K562 (cell line): ENCODE data around the gene KLHL22. TPM values are rescaled to one million over a fixed set of nuclear protein-coding genes. Genes with fewer than 3 reads are reported as not detected.
A peak's percentile ranks its signal among the peaks of the same experiment; 100 is the strongest.

Experiments
- ARID3B ChIP-seq: fragments of 250-450 bp; sonication (Bioruptor Pico); IDR thresholded peaks from 2 replicates; pipeline ENCODE4 v1.4.0; 2020; ENCODE audit warnings: borderline replicate concordance
- ATF2 ChIP-seq: sonication (generic); formaldehyde crosslinking; IDR thresholded peaks from 2 replicates; pipeline ENCODE4 v1.8.1; 2022; ENCODE audit warnings: missing genetic modification reagents
- BRF2 ChIP-seq: IDR thresholded peaks from 3 replicates; pipeline ENCODE4 v1.6.1; 2011; ENCODE audit warnings: borderline replicate concordance, mild to moderate bottlenecking; ENCODE audit not compliant: insufficient read length, insufficient read depth
- C11orf30 ChIP-seq: fragments of 450-650 bp; IDR thresholded peaks from 2 replicates; pipeline ENCODE4 v1.6.1; 2016; ENCODE audit warnings: low read depth, mild to moderate bottlenecking
- CEBPB ChIP-seq: fragments of 450-650 bp; IDR thresholded peaks from 2 replicates; pipeline ENCODE4 v1.6.1; 2016; ENCODE audit warnings: missing genetic modification characterization, missing compliant biosample characterization
- FOXA1 ChIP-seq: fragments of 450-650 bp; IDR thresholded peaks from 2 replicates; pipeline ENCODE4 v1.6.1; 2016; ENCODE audit warnings: mild to moderate bottlenecking, borderline replicate concordance
- MAFK ChIP-seq: IDR thresholded peaks from 2 replicates; pipeline ENCODE4 v1.6.1; 2011; ENCODE audit warnings: low read length, improper control_type of control experiment
- POLR2A ChIP-seq: fragments of 450-650 bp; conservative IDR thresholded peaks from 2 replicates; pipeline ENCODE4 v1.6.1; 2016
- RBM15 ChIP-seq: fragments of 200-400 bp; formaldehyde crosslinking; IDR thresholded peaks from 2 replicates; pipeline ENCODE4 v1.6.1; 2018; ENCODE audit warnings: mild to moderate bottlenecking, low read length, moderate library complexity; ENCODE audit not compliant: insufficient read depth
- RBM22 ChIP-seq: fragments of 200-400 bp; formaldehyde crosslinking; IDR thresholded peaks from 2 replicates; pipeline ENCODE4 v1.6.1; 2018; ENCODE audit warnings: low read length, low read depth; ENCODE audit not compliant: poor library complexity, severe bottlenecking
- RBM25 ChIP-seq: fragments of 200-400 bp; formaldehyde crosslinking; IDR thresholded peaks from 2 replicates; pipeline ENCODE4 v1.6.1; 2018; ENCODE audit warnings: low read length, low read depth, moderate library complexity; ENCODE audit not compliant: severe bottlenecking
- STAT5B ChIP-seq: fragments of 250-450 bp; sonication (Bioruptor Pico); IDR thresholded peaks from 2 replicates; pipeline ENCODE4 v1.8.0; 2021; ENCODE audit warnings: mild to moderate bottlenecking, inconsistent platforms
- TAL1 ChIP-seq: fragments of 450-650 bp; IDR thresholded peaks from 2 replicates; pipeline ENCODE4 v1.6.1; 2016; ENCODE audit warnings: mild to moderate bottlenecking
- TBP ChIP-seq: optimal IDR thresholded peaks from 2 replicates; pipeline ENCODE3; 2011; ENCODE audit warnings: low read depth, low read length, improper control_type of control experiment
- ZFPM2 ChIP-seq: fragments of 250-450 bp; sonication (Bioruptor Pico); IDR thresholded peaks from 2 replicates; pipeline ENCODE4 v1.5.1; 2022; ENCODE audit warnings: mild to moderate bottlenecking
- ZNF318 ChIP-seq, 2 experiments: fragments of 450-650 bp; IDR thresholded peaks; 2 replicates each; pipeline ENCODE4 v1.6.1; 2016; ENCODE audit warnings: mild to moderate bottlenecking in 2 of 2, borderline replicate concordance in 1 of 2, low read depth in 1 of 2, moderate library complexity in 1 of 2
- polyA plus RNA-seq, 8 experiments: library from polyadenylated mRNA; depleted of rRNA in 4 of 8; stranded (reverse) in 5 of 8; unstranded in 3 of 8; fragments of >200 nt; fragmentation: Nextera tagmentation in 2 of 8; fragmentation: Illumina TruSeq in 1 of 8; extraction: Ambion mirVana in 2 of 8; extraction: Trizol in 1 of 8; gene quantifications; 2 replicates each; pipeline versions ENCODE4 v1.2.1 to v1.2.3, GENCODE V29; 2011 to 2014; ENCODE audit warnings: inconsistent platforms in 1 of 8, missing spikeins in 1 of 8
- total RNA-seq, 7 experiments: library from RNA; depleted of rRNA in 6 of 7; stranded (reverse); fragments of >200 nt in 6 of 7; fragmentation: Illumina TruSeq in 2 of 7; extraction: Trizol in 2 of 7; gene quantifications; 2 replicates each; pipeline versions ENCODE4 v1.2.1 to v1.2.3, GENCODE V29; 2011 to 2021; ENCODE audit warnings: low replicate concordance in 1 of 7

Gene KLHL22
- total and polyA plus RNA-seq, 9 of the 15 experiments (the other 6 are each of a cell fraction or from before 2014, with no cell fraction given) = 1.3 to 25.6 (median 15.2) TPM

GRCh38 chr22:20412474-20413216 lies 83.0 kb downstream of the KLHL22 start (continued):
- TF ChIP-seq BRF2 (no peak), RBM25 (peak; percentile 67), POLR2A (no peak), C11orf30 (no peak), FOXA1 (no peak), ATF2 (no peak), ZNF318 (IDR thresholded peaks at IDR 0.05; ENCODE audit: borderline replicate concordance in 1 of 2, low read depth in 1 of 2) (0 out of 4 replicates have a peak, but pooled peaks of 1 of the 2 experiments have one; percentile 18), STAT5B (CRISPR knock-in tag) (no peak), ARID3B (no peak), RBM22 (no peak), ZFPM2 (CRISPR knock-in tag) (no peak), TBP (peak; percentile 54), TAL1 (no peak), MAFK (0 out of 2 replicates have a peak, but pooled peaks have one; percentile 9), RBM15 (no peak), CEBPB (tag) (peak; percentile 81)
